ENCODE data around the gene ANKRD34C. TPM values are rescaled to one million over a fixed set of nuclear protein-coding genes. Genes with fewer than 3 reads are reported as not detected.

ANKRD34C gene
- total and polyA plus RNA-seq, 8 donors = 0.05 to 0.47 (median 0.12) TPM; not detected in 1

- DNase-seq (peak; percentile 18 to 86 (median 42)), FAIRE-seq (no peak), ATAC-seq (peak; percentile 70 to 98 (median 92))
- Histone ChIP-seq H3K9me3 (no peaks in the 10 kb centered on the region), H3K27me3 (peaks cover 0 to 19% (median 13%) of the 10 kb centered on the region in 4 donors), H3K4me1 (no peaks in the 10 kb centered on the region), H3K4me3 (peak overlapping the region in 1 of 4 donors; percentile 3), H3K27ac (no peak overlapping the region), H3K36me3 (no peaks in the 10 kb centered on the region)
- 11 to 13% methylated on average over 46 of the region's 46 CpGs for WGBS, 2 donors
- intact Hi-C loops (cut with DNase I) = no loop called here
- TF ChIP-seq CTCF (IDR thresholded peaks at IDR 0.05) = no peak
Observed at GRCh38 chr15:79283252-79284048, 928 bp downstream of the ANKRD34C start.

- no peaks in the 10 kb centered on the region for H3K9me3 ChIP-seq
- no peak for TF ChIP-seq CTCF (IDR thresholded peaks at IDR 0.05)
- no peak overlapping the region for H3K4me3 ChIP-seq
- 54 to 61% methylated on average over 6 of the region's 6 CpGs for WGBS, 2 donors
- no peak overlapping the region for H3K27ac ChIP-seq
- H3K4me1 ChIP-seq = no peaks in the 10 kb centered on the region
- FAIRE-seq (no peak), ATAC-seq (no peak), DNase-seq (no peak)
- intact Hi-C loops (cut with DNase I) = no loop called here
- no peaks in the 10 kb centered on the region for H3K36me3 ChIP-seq
- H3K27me3 ChIP-seq = no peaks in the 10 kb centered on the region
Observed at GRCh38 chr15:79290642-79291275, 8.2 kb downstream of the ANKRD34C start.

- no peaks in the 10 kb centered on the region for H3K36me3 ChIP-seq
- 69 to 74% methylated on average over 4 of the region's 4 CpGs for WGBS, 2 donors
Observed at GRCh38 chr15:79292011-79292410, 9.5 kb downstream of the ANKRD34C start.

GRCh38 chr15:79294075-79294474 is 11.6 kb downstream of the ANKRD34C start:
- no peak overlapping the region for H3K4me3 ChIP-seq
- 65 to 71% methylated on average over 7 of the region's 7 CpGs for WGBS, 2 donors
- ATAC-seq (no peak), FAIRE-seq (no peak), DNase-seq (no peak)
- H3K36me3 ChIP-seq = no peaks in the 10 kb centered on the region
- no peak for TF ChIP-seq CTCF (IDR thresholded peaks at IDR 0.05)
- no peaks in the 10 kb centered on the region for H3K9me3 ChIP-seq
- no peaks in the 10 kb centered on the region for H3K27me3 ChIP-seq
- H3K27ac ChIP-seq = no peak overlapping the region
- intact Hi-C loops (cut with DNase I) = no loop called here
- H3K4me1 ChIP-seq = no peaks in the 10 kb centered on the region

More at GRCh38 chr15:79292011-79292410, 9.5 kb downstream of the ANKRD34C start:
- Histone ChIP-seq H3K4me1 (no peaks in the 10 kb centered on the region), H3K4me3 (no peak overlapping the region), H3K27me3 (no peaks in the 10 kb centered on the region), H3K9me3 (no peaks in the 10 kb centered on the region), H3K27ac (no peak overlapping the region)
- ATAC-seq (no peak), FAIRE-seq (no peak), DNase-seq (no peak)
- intact Hi-C loops (cut with DNase I) = no loop called here
- no peak for TF ChIP-seq CTCF (IDR thresholded peaks at IDR 0.05)

- no peaks in the 10 kb centered on the region for H3K36me3 ChIP-seq
- intact Hi-C loops (cut with DNase I) = no loop called here
- FAIRE-seq = no peak
- H3K4me3 ChIP-seq = no peak overlapping the region
- H3K27me3 ChIP-seq = no peaks in the 10 kb centered on the region
- no peak for DNase-seq
- H3K9me3 ChIP-seq = no peaks in the 10 kb centered on the region
- no peak overlapping the region for H3K27ac ChIP-seq
- no peaks in the 10 kb centered on the region for H3K4me1 ChIP-seq
- TF ChIP-seq CTCF (IDR thresholded peaks at IDR 0.05) = no peak
- no peak for ATAC-seq
- 32 to 58% methylated on average over 4 of the region's 4 CpGs for WGBS, 2 donors
Observed at GRCh38 chr15:79296583-79296982, 14.1 kb downstream of the ANKRD34C start.

All from pancreas (tissue), 10 donors.